DOHH2 (cell line): ENCODE data around the gene HMGXB3.

Source experiments
- H3F3A ChIP-seq: fragments of 200-600 bp; sonication (generic), shearing (Covaris generic); 2 replicates; pipeline ENCODE4 v1.6.0; 2016; ENCODE audit warnings: antibody characterized with exemption, mild to moderate bottlenecking; ENCODE audit not compliant: control insufficient read depth, insufficient read depth
- H3K27ac ChIP-seq: fragments of 200-600 bp; sonication (generic); 2 replicates; pipeline ENCODE4 v1.5.1; 2014; ENCODE audit warnings: low read depth, mild to moderate bottlenecking, low read length, moderate library complexity
- H3K27me3 ChIP-seq: fragments of 200-600 bp; sonication (generic); 2 replicates; pipeline ENCODE4 v1.6.1; 2014; ENCODE audit warnings: mild to moderate bottlenecking, low read length, mixed read lengths; ENCODE audit not compliant: control insufficient read depth
- H3K36me3 ChIP-seq: fragments of 200-600 bp; sonication (generic); 2 replicates; pipeline ENCODE4 v1.6.1; 2014; ENCODE audit warnings: mild to moderate bottlenecking, low read length, moderate library complexity, mixed read lengths; ENCODE audit not compliant: control insufficient read depth
- H3K4me1 ChIP-seq: fragments of 200-600 bp; sonication (generic); 2 replicates; pipeline ENCODE4 v1.6.1; 2014; ENCODE audit warnings: mild to moderate bottlenecking, low read length, mixed read lengths; ENCODE audit not compliant: control insufficient read depth
- H3K4me2 ChIP-seq: fragments of 200-600 bp; sonication (generic); 2 replicates; pipeline ENCODE4 v1.6.0; 2014; ENCODE audit warnings: mild to moderate bottlenecking, low read length, moderate library complexity
- H3K4me3 ChIP-seq: fragments of 200-600 bp; sonication (generic); 2 replicates; pipeline ENCODE4 v1.5.1; 2014; ENCODE audit warnings: mild to moderate bottlenecking, low read length, mixed read lengths
- H3K79me2 ChIP-seq: fragments of 200-600 bp; sonication (generic); 2 replicates; pipeline ENCODE4 v1.6.1; 2014; ENCODE audit warnings: mild to moderate bottlenecking, low read length, mixed read lengths; ENCODE audit not compliant: control insufficient read depth
- H3K9me2 ChIP-seq: fragments of 200-600 bp; sonication (generic); replicated peaks from 2 replicates; pipeline ENCODE4 v1.6.1; 2014; ENCODE audit warnings: mild to moderate bottlenecking, low read length, mixed read lengths; ENCODE audit not compliant: control insufficient read depth
- H3K9me3 ChIP-seq: fragments of 200-600 bp; sonication (generic); 2 replicates; pipeline ENCODE4 v1.6.1; 2014; ENCODE audit warnings: antibody characterized with exemption, low read length, mixed read lengths; ENCODE audit not compliant: control insufficient read depth, insufficient read depth
- H4K20me1 ChIP-seq: fragments of 200-600 bp; sonication (generic); 2 replicates; pipeline ENCODE4 v1.6.0; 2014; ENCODE audit warnings: low read depth, mild to moderate bottlenecking, antibody characterized with exemption, low read length, moderate library complexity; ENCODE audit not compliant: control insufficient read depth, insufficient read depth
- EZH2phosphoT487 ChIP-seq: fragments of 200-600 bp; sonication (generic); IDR thresholded peaks from 2 replicates; pipeline ENCODE4 v1.6.1; 2017; ENCODE audit warnings: borderline replicate concordance, mild to moderate bottlenecking, antibody characterized with exemption, low read length, moderate library complexity, mixed read lengths
- TF ChIP-seq, protein P1 (sequence below): fragments of 200-600 bp; sonication (generic); IDR thresholded peaks from one replicate; pipeline ENCODE4 v1.5.1; 2014; ENCODE audit warnings: antibody characterized with exemption, mild to moderate bottlenecking, low read depth, low read length; ENCODE audit not compliant: poor library complexity, severe bottlenecking

Gene HMGXB3

DNA sequence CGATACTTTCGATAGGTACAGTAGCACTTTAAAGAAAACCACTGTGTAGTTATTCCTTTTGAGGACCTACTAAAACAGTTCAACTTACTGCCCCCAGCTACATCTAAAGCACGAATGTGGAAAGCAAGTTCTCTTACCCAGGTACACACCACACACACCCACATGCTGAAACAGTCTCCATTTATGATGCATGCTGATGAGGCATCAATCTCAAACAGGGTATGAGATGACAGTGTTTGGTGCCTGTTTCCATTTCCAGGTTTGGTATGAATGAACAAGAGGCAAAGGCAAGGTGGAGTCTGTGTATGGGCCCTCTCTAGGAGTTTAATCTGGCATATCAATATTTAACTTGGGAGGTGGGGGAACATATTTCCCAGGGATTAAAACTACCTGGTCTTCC is 13.9 kb downstream of the HMGXB3 start:
- Histone ChIP-seq H3K79me2 (peaks cover 6% of the 10 kb centered on the region), H3K4me1 (no peaks in the 10 kb centered on the region), H3K9me3 (peaks cover 18% of the 10 kb centered on the region; the same call in 1 of the 2 replicates), H3K4me2 (no peak overlapping the region), H3K36me3 (peaks cover 99% of the 10 kb centered on the region), H3F3A (no peaks in the 10 kb centered on the region), H3K27ac (no peak overlapping the region), H4K20me1 (no peaks in the 10 kb centered on the region), H3K27me3 (no peaks in the 10 kb centered on the region), H3K4me3 (no peak overlapping the region), H3K9me2 (no peaks in the 10 kb centered on the region)
- TF ChIP-seq, protein P1, sequence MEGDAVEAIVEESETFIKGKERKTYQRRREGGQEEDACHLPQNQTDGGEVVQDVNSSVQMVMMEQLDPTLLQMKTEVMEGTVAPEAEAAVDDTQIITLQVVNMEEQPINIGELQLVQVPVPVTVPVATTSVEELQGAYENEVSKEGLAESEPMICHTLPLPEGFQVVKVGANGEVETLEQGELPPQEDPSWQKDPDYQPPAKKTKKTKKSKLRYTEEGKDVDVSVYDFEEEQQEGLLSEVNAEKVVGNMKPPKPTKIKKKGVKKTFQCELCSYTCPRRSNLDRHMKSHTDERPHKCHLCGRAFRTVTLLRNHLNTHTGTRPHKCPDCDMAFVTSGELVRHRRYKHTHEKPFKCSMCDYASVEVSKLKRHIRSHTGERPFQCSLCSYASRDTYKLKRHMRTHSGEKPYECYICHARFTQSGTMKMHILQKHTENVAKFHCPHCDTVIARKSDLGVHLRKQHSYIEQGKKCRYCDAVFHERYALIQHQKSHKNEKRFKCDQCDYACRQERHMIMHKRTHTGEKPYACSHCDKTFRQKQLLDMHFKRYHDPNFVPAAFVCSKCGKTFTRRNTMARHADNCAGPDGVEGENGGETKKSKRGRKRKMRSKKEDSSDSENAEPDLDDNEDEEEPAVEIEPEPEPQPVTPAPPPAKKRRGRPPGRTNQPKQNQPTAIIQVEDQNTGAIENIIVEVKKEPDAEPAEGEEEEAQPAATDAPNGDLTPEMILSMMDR, result no peak
- TF ChIP-seq EZH2phosphoT487, result no peak

DNA sequence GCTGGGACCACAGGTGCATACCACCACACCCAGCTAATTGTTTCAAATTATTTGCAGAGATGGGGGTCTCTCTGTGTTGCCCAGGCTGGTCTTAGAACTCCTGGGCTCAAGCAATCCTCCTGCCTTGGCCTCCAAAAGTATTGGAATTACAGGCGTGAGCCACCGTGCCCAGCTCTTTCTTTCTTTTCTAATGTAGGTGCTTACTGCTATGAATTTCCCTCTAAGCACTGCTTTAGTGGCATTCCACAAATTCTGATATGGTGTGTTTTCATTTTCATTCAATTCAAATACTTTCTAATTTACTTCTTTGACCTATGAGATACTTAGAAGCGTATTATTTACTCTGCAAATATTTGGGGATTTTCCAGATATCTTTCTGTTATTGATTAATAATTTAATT is 14.9 kb downstream of the HMGXB3 start:
- H3K4me3 ChIP-seq, result no peak overlapping the region
- peaks cover 6% of the 10 kb centered on the region for H3K79me2 ChIP-seq
- TF ChIP-seq, protein P1, result no peak
- no peak for TF ChIP-seq EZH2phosphoT487
- no peaks in the 10 kb centered on the region for H3K9me2 ChIP-seq
- H3K4me2 ChIP-seq, result no peak overlapping the region
- H3K27me3 ChIP-seq, result no peaks in the 10 kb centered on the region
- H3K36me3 ChIP-seq, result peaks cover 99% of the 10 kb centered on the region
- no peaks in the 10 kb centered on the region for H3K4me1 ChIP-seq
- no peaks in the 10 kb centered on the region for H4K20me1 ChIP-seq
- H3K27ac ChIP-seq, result no peak overlapping the region
- H3F3A ChIP-seq, result no peaks in the 10 kb centered on the region
- peaks cover 18% of the 10 kb centered on the region; the same call in 1 of the 2 replicates for H3K9me3 ChIP-seq

DNA sequence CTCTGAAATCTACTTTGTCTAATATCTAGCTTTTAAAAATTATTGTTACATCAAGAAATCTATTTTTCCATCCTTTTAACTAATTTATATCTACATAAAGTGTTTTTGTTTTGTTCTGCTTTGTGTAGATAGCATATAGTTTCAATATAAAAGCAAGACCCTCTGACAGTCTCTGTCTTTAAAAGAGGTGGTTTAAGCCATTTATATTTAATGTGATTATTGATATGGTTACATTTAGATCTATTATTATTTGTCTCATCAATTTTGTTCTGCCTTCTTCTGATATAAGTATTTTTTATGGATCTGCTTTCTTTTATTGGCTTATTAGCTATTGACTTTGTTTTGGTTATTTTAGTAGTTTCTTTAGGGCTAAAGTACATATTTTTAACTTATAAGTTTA is 16.0 kb downstream of the HMGXB3 start:
- no peaks in the 10 kb centered on the region for H3F3A ChIP-seq
- no peak overlapping the region for H3K27ac ChIP-seq
- H3K4me2 ChIP-seq, result no peak overlapping the region
- H3K4me3 ChIP-seq, result no peak overlapping the region
- no peaks in the 10 kb centered on the region for H3K9me2 ChIP-seq
- H3K27me3 ChIP-seq, result no peaks in the 10 kb centered on the region
- TF ChIP-seq, protein P1, result no peak
- no peak for TF ChIP-seq EZH2phosphoT487
- H3K79me2 ChIP-seq, result no peaks in the 10 kb centered on the region; the same call in 1 of the 2 replicates
- peaks cover 99% of the 10 kb centered on the region for H3K36me3 ChIP-seq
- H3K4me1 ChIP-seq, result no peaks in the 10 kb centered on the region
- no peaks in the 10 kb centered on the region for H4K20me1 ChIP-seq
- H3K9me3 ChIP-seq, result peaks cover 18% of the 10 kb centered on the region; the same call in 1 of the 2 replicates
